NCI-H2081 (cell line): Measurements from ENCODE around the gene PDE1C.
"Not testable (repeated sequence)": the region's sequence is repeated elsewhere in the genome, so short reads cannot be mapped to it uniquely, and the experiment has no call there.

Source experiments
- DNase-seq, 2 experiments: peaks; one replicate each; lab custom pipeline; 2025; lab: John Stamatoyannopoulos, UW

PDE1C gene

GRCh38 chr7:32070406-32071360, at the start of gene PDE1C:
TSS of gene PDE1C (minus strand) at chr7:32070407.
- DNase-seq = no peak

- no peak for DNase-seq
Observed at GRCh38 chr7:32119790-32120196, 49.6 kb upstream of the PDE1C start.

GRCh38 chr7:32117837-32118236, 47.6 kb upstream of the PDE1C start:
- no peak for DNase-seq

GRCh38 chr7:32116436-32116835, 46.2 kb upstream of the PDE1C start:
- DNase-seq = no peak

- DNase-seq = no peak
Observed at GRCh38 chr7:32115831-32116230, 45.6 kb upstream of the PDE1C start.

- no peak for DNase-seq
Observed at GRCh38 chr7:32108651-32109050, 38.4 kb upstream of the PDE1C start.

- no peak for DNase-seq
Observed at GRCh38 chr7:32104766-32105165, 34.6 kb upstream of the PDE1C start.

- DNase-seq = no peak
Observed at GRCh38 chr7:32103361-32103760, 33.2 kb upstream of the PDE1C start.

- no peak for DNase-seq
Observed at GRCh38 chr7:32102432-32102873, 32.2 kb upstream of the PDE1C start.

GRCh38 chr7:32100407-32100907, 30.2 kb upstream of the PDE1C start:
- DNase-seq = no peak

GRCh38 chr7:32094516-32094915, 24.3 kb upstream of the PDE1C start:
- DNase-seq = no peak

GRCh38 chr7:32093415-32094408, 23.5 kb upstream of the PDE1C start:
- no peak for DNase-seq

- DNase-seq = no peak
Observed at GRCh38 chr7:32092346-32092745, 22.1 kb upstream of the PDE1C start.

GRCh38 chr7:32091608-32092210, 21.5 kb upstream of the PDE1C start:
- no peak for DNase-seq

GRCh38 chr7:32089678-32090077, 19.5 kb upstream of the PDE1C start:
- DNase-seq = no peak

- DNase-seq = no peak
Observed at GRCh38 chr7:32089256-32089655, 19.0 kb upstream of the PDE1C start.

- no peak for DNase-seq
Observed at GRCh38 chr7:32088451-32088881, 18.3 kb upstream of the PDE1C start.

- DNase-seq = no peak
Observed at GRCh38 chr7:32079510-32079909, 9.3 kb upstream of the PDE1C start.

- DNase-seq = no peak
Observed at GRCh38 chr7:32078824-32079223, 8.6 kb upstream of the PDE1C start.

- DNase-seq = no peak
Observed at GRCh38 chr7:32077806-32078205, 7.6 kb upstream of the PDE1C start.

- DNase-seq = not testable (repeated sequence)
Observed at GRCh38 chr7:32076802-32077201, 6.6 kb upstream of the PDE1C start.

GRCh38 chr7:32075612-32076011, 5.4 kb upstream of the PDE1C start:
- DNase-seq = no peak
